ENCODE measurements around the gene TMED6.
"Not testable (repeated sequence)": the region's sequence is repeated elsewhere in the genome, so short reads cannot be mapped to it uniquely, and the experiment has no call there.

The TMED6 gene

DNA sequence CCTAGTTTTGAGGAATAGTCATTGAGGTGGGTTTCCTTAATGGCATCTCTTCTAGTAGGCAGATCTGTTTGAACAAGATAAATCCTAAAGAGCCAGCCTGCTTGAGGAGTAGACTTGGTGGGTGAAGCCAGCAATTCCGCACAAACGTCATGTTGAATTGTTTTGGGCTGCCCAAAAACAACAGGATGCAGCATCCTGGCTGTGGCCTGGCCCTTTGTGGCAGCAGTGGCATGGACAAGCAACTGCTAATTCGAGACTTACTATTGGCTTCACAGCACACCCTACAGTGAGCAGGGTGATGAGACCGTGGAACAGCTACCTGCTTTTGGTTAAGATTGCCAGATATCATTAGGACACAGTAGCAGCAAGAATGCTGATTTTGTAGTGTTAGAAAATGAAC is 49.7 kb downstream of the TMED6 start:
- DNase-seq (ENCODE audit: low spot score) = no peak

DNA sequence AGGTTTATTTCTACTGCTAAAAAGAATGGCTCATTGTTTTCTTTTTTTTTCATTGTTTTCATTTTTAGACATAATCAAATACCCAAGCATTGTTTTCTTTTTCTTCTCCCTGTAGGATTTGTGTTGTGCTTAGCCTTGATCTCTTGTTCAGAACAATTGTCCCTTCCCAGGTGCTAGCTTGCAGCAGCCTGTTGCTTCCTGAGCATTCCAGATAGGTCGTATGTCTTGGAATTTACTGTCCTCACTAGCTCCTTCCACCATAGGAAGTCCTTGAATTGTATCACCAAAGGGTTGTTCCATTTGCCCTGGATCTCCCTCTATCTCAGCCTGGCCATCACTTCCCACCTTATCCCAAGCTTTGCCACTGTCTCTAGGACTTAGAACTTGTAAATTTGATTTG is 50.4 kb downstream of the TMED6 start:
- DNase-seq (ENCODE audit: low spot score) = no peak

DNA sequence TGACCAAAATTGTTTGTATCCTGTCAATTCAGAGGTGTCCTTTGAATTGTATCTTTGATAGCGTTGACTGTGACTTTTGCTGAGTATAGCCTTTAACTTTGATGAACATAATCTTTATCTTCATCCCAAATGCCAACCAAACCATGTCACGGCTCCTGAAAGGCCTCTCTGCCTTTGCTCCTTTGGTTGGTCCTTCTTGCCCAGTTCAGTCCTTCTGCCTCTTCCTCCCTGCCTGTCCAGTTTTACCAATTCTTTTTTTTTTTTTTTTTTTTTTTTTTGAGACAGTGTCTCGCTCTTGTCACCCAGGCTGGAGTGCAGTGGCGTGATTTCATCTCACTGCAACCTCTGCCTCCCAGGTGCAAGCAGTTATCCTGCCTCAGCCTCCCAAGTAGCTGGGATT is 53.3 kb downstream of the TMED6 start:
- DNase-seq (ENCODE audit: low spot score) = no peak

DNA sequence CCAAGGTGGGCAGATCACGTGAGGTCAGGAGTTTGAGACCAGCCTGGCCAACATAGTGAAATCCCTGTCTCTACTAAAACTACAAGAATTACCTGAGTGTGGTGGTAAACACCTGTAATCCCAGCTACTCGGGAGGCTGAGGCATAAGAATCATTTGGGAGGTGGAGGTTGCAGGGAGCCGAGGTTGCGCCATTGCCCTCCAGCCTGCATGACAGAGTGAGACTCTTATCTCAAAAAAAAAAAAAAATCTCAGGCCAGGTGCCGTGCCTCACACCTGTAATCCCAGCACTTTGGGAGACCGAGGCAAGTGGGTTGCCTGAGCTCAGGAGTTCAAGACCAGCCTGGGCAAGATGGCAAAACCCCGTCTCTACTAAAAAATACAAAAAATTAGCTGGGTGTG is 54.8 kb downstream of the TMED6 start:
- DNase-seq (ENCODE audit: low spot score) = not testable (repeated sequence)

DNA sequence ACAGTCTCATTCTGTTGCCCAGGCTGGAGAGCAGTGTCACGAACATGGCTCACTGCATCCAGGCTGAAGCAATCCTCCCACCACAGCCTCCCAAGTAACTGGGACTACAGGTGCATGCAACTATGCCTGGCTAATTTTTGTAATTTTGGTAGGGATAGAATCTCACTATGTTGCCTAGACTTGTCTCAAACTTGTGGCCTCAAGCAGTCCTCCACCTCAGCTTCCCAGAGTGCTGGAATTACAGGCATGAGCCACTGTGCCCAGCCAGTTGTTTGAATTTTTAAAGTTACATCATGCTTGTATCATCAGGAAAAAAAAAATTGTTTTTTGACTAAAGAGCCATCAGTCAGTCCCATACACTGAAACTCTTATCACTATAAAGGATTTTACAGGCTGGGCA is 57.5 kb downstream of the TMED6 start:
- no peak for DNase-seq (ENCODE audit: low spot score)

DNA sequence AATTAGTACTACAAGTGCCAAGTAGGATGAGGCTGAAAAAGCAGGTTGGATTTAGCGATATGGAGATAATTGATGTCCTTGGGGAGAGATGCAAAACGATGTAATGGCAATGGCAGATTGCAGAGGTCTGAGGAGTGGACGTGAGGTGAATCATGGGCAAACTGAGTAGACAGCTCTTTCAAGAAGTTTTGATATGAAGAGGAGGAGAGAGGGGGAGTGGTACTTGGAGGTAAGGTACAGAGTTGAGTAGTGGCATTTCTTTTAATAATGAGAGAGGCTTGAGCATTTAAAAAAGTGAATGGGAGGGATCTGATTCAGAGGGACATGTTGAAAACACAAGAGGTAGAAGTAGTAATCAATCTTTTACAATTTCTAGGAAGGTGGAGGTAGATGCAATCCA is 58.2 kb downstream of the TMED6 start:
- no peak for DNase-seq (ENCODE audit: low spot score)
